ENCODE measurements around the gene PARD3.

GRCh38 chr10:34339816-34340553 lies 475.1 kb downstream of the PARD3 start:
- TF ChIP-seq CTCF (IDR thresholded peaks at IDR 0.05; ENCODE audit: poor library complexity) (no peak), EZH2phosphoT487 (IDR thresholded peaks at IDR 0.05; ENCODE audit: low read depth, severe bottlenecking, unreplicated experiment) (no peak)
